WTC11 (cell line): ENCODE measurements around the gene EXOSC7. TPM values are rescaled to one million over a fixed set of nuclear protein-coding genes. Genes with fewer than 3 reads are reported as not detected.

Experiments
- ATAC-seq: fragments of 200-7000 bp; cut with Tn5 transposase; 2 replicates; pipeline ENCODE4 v1.10.0; 2021; ENCODE audit warnings: mild to moderate bottlenecking, moderate library complexity
- CTCF ChIA-PET: fragments of 300-600 bp; sonication (Branson Sonifier 250); formaldehyde crosslinking; loops from one replicate; lab custom pipeline; 2021; ENCODE audit warnings: antibody characterized with exemption; lab: Charles Lee
- POLR2A ChIA-PET: fragments of 350-600 bp; sonication (Branson Sonifier 250); formaldehyde crosslinking; loops from one replicate; lab custom pipeline; 2021; ENCODE audit warnings: antibody characterized with exemption; lab: Charles Lee
- DNase-seq: peaks from one replicate; pipeline ENCODE4 v3.0.0; 2021; ENCODE audit warnings: low spot score
- H3K27ac Mint-ChIP-seq: 2 replicates; pipeline ENCODE4 v1.8.0; 2021; ENCODE audit warnings: mixed read lengths
- H3K27me3 Mint-ChIP-seq: 2 replicates; pipeline ENCODE4 v1.8.0; 2021; ENCODE audit warnings: low read depth, mild to moderate bottlenecking, moderate library complexity, mixed read lengths
- H3K36me3 Mint-ChIP-seq: 2 replicates; pipeline ENCODE4 v1.8.0; 2021; ENCODE audit warnings: mixed read lengths
- H3K4me1 Mint-ChIP-seq: 2 replicates; pipeline ENCODE4 v1.8.0; 2022; ENCODE audit warnings: mixed read lengths
- H3K4me3 Mint-ChIP-seq: 2 replicates; pipeline ENCODE4 v1.8.0; 2021; ENCODE audit warnings: mild to moderate bottlenecking, moderate library complexity, mixed read lengths
- H3K9me3 Mint-ChIP-seq: 2 replicates; pipeline ENCODE4 v1.8.0; 2021; ENCODE audit warnings: mixed read lengths
- AFF4 ChIP-seq: sonication (generic); formaldehyde crosslinking; IDR thresholded peaks from 2 replicates; pipeline ENCODE4 v1.8.1; 2023; ENCODE audit warnings: mild to moderate bottlenecking, missing genetic modification reagents, borderline replicate concordance
- ATF1 ChIP-seq: sonication (generic); formaldehyde crosslinking; IDR thresholded peaks from 2 replicates; pipeline ENCODE4 v1.8.1; 2023; ENCODE audit warnings: mild to moderate bottlenecking, moderate library complexity, missing genetic modification reagents
- CREB1 ChIP-seq: sonication (generic); formaldehyde crosslinking; IDR thresholded peaks from 2 replicates; pipeline ENCODE4 v1.8.0; 2023; ENCODE audit warnings: mild to moderate bottlenecking, missing genetic modification reagents
- HMGXB4 ChIP-seq: sonication (generic); formaldehyde crosslinking; IDR thresholded peaks from 2 replicates; pipeline ENCODE4 v1.8.1; 2023; ENCODE audit warnings: mild to moderate bottlenecking, moderate library complexity, missing genetic modification reagents
- IRF2 ChIP-seq: sonication (generic); formaldehyde crosslinking; IDR thresholded peaks from 2 replicates; pipeline ENCODE4 v1.8.0; 2022; ENCODE audit warnings: low read depth, missing genetic modification reagents, borderline replicate concordance
- MLX ChIP-seq: sonication (generic); formaldehyde crosslinking; IDR thresholded peaks from 2 replicates; pipeline ENCODE4 v1.8.1; 2023; ENCODE audit warnings: mild to moderate bottlenecking, missing genetic modification reagents, moderate library complexity
- NR1H2 ChIP-seq: sonication (generic); formaldehyde crosslinking; IDR thresholded peaks from 2 replicates; pipeline ENCODE4 v1.9.0; 2021; ENCODE audit warnings: mild to moderate bottlenecking, moderate library complexity, missing genetic modification reagents
- OVOL2 ChIP-seq: fragments of 250-450 bp; sonication (Bioruptor Pico); IDR thresholded peaks from 2 replicates; pipeline ENCODE4 v1.9.0; 2021; ENCODE audit warnings: mild to moderate bottlenecking, borderline replicate concordance
- TEAD4 ChIP-seq: sonication (generic); formaldehyde crosslinking; IDR thresholded peaks from 2 replicates; pipeline ENCODE4 v1.8.0; 2022; ENCODE audit warnings: mild to moderate bottlenecking, missing genetic modification reagents
- ZBTB21 ChIP-seq: sonication (generic); formaldehyde crosslinking; IDR thresholded peaks from 2 replicates; pipeline ENCODE4 v1.8.1; 2023; ENCODE audit warnings: mild to moderate bottlenecking, missing genetic modification reagents, borderline replicate concordance
- ZNF138 ChIP-seq: sonication (generic); formaldehyde crosslinking; conservative IDR thresholded peaks from 2 replicates; pipeline ENCODE4 v1.8.1; 2022; ENCODE audit warnings: mild to moderate bottlenecking, moderate library complexity, missing genetic modification reagents
- ZNF263 ChIP-seq: sonication (generic); formaldehyde crosslinking; IDR thresholded peaks from 2 replicates; pipeline ENCODE4 v1.8.1; 2022; ENCODE audit warnings: low read depth, mild to moderate bottlenecking, moderate library complexity, missing genetic modification reagents
- ZNF281 ChIP-seq: sonication (generic); formaldehyde crosslinking; IDR thresholded peaks from 2 replicates; pipeline ENCODE4 v1.8.0; 2023; ENCODE audit warnings: mild to moderate bottlenecking, missing genetic modification reagents
- ZNF532 ChIP-seq: fragments of 250-450 bp; sonication (Bioruptor Pico); IDR thresholded peaks from 2 replicates; pipeline ENCODE4 v1.9.0; 2021; ENCODE audit warnings: mild to moderate bottlenecking, borderline replicate concordance
- total RNA-seq: library from RNA; stranded (reverse); gene quantifications from 3 replicates; pipeline ENCODE4 v1.2.3, GENCODE V29; 2021

Gene EXOSC7
- total RNA-seq, 1 experiment from 2014 or later = 85.7 TPM

GRCh38 chr3:44962621-44963393 is 13.2 kb upstream of the EXOSC7 start:
- H3K36me3 Mint-ChIP-seq = peaks cover 3% of the 10 kb centered on the region; the same call in 1 of the 2 replicates
- no peak overlapping the region for H3K27ac Mint-ChIP-seq
- H3K4me1 Mint-ChIP-seq = peaks cover 5% of the 10 kb centered on the region
- H3K4me3 Mint-ChIP-seq = no peak overlapping the region
- ChIA-PET CTCF (no interaction called here), POLR2A (no interaction called here)
- no peaks in the 10 kb centered on the region for H3K9me3 Mint-ChIP-seq
- H3K27me3 Mint-ChIP-seq = no peaks in the 10 kb centered on the region
- no peak for ATAC-seq
- no peak for DNase-seq
- TF ChIP-seq AFF4 (CRISPR knock-in tag) (no peak), ZBTB21 (CRISPR knock-in tag) (no peak), NR1H2 (CRISPR knock-in tag) (no peak), ZNF138 (CRISPR knock-in tag) (no peak), TEAD4 (no peak), CREB1 (CRISPR knock-in tag) (no peak), ZNF281 (CRISPR knock-in tag) (no peak), ATF1 (no peak), IRF2 (CRISPR knock-in tag) (no peak), HMGXB4 (CRISPR knock-in tag) (no peak), MLX (CRISPR knock-in tag) (no peak)

GRCh38 chr3:44963571-44964325 is 12.3 kb upstream of the EXOSC7 start:
- Mint-ChIP-seq H3K36me3 (no peaks in the 10 kb centered on the region), H3K27me3 (no peaks in the 10 kb centered on the region), H3K4me1 (peaks cover 11% of the 10 kb centered on the region), H3K4me3 (no peak overlapping the region), H3K9me3 (no peaks in the 10 kb centered on the region), H3K27ac (no peak overlapping the region)
- ATAC-seq (no peak), DNase-seq (no peak)
- ChIA-PET POLR2A (no interaction called here), CTCF (no interaction called here)
- TF ChIP-seq OVOL2 (no peak), AFF4 (CRISPR knock-in tag) (no peak), ZNF263 (CRISPR knock-in tag) (no peak), ZNF532 (CRISPR knock-in tag) (no peak)
